ENCODE measurements around the gene ENTPD5.

DNA sequence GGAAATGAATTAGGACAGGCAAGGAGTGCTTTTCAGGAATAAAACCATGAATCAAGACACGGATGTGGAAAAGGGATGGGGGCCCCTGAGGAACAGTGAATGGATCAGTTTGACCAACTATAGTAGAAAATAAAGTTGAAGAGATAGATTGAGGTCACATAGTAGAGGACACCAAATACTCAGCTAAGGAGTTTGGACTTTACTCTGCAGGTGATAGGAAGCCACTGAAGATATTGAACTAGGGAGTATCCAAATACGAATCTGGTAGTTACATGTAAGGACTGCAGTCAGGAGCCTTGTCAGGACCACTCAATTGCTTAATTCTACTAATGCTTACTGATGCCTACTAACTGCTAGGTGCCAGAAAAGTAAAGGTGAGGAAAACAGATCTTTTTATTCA is 20.4 kb downstream of the ENTPD5 start:
- TF ChIP-seq, protein P1, sequence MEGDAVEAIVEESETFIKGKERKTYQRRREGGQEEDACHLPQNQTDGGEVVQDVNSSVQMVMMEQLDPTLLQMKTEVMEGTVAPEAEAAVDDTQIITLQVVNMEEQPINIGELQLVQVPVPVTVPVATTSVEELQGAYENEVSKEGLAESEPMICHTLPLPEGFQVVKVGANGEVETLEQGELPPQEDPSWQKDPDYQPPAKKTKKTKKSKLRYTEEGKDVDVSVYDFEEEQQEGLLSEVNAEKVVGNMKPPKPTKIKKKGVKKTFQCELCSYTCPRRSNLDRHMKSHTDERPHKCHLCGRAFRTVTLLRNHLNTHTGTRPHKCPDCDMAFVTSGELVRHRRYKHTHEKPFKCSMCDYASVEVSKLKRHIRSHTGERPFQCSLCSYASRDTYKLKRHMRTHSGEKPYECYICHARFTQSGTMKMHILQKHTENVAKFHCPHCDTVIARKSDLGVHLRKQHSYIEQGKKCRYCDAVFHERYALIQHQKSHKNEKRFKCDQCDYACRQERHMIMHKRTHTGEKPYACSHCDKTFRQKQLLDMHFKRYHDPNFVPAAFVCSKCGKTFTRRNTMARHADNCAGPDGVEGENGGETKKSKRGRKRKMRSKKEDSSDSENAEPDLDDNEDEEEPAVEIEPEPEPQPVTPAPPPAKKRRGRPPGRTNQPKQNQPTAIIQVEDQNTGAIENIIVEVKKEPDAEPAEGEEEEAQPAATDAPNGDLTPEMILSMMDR (IDR thresholded peaks at IDR 0.05): no peak
- TF ChIP-seq ZFX (IDR thresholded peaks at IDR 0.05; ENCODE audit: borderline replicate concordance): no peak

Data from 22Rv1 (cell line).